ENCODE data around the gene HSPA14.

- TF ChIP-seq CTCF (IDR thresholded peaks at IDR 0.05; ENCODE audit: borderline replicate concordance, extremely low read depth, low read length, poor library complexity, severe bottlenecking) (no peak), EZH2 (IDR thresholded peaks at IDR 0.05; ENCODE audit: borderline replicate concordance, low read depth, low read length, severe bottlenecking) (no peak)
Measured at GRCh38 chr10:14844948-14845347, 6.8 kb downstream of the HSPA14 start.

All from DND-41 (cell line).